HepG2 (cell line): ENCODE results near the gene MRPS21. TPM values are rescaled to one million over a fixed set of nuclear protein-coding genes. Genes with fewer than 3 reads are reported as not detected.

Experiments
- ATAC-seq: fragments of 200-7000 bp; cut with Tn5 transposase; 3 replicates; pipeline ENCODE4 v1.9.1; 2020; ENCODE audit warnings: mild to moderate bottlenecking, moderate library complexity
- BruUV-seq: library from RNA; stranded (reverse); fragments of 400-500 nt; replicated peaks from 2 replicates; lab custom pipeline; 2021; lab: Mats Ljungman, UMichigan
- CTCF ChIA-PET: fragments of 300-600 bp; formaldehyde crosslinking; extraction: SDS; loops from one replicate; lab custom pipeline; 2021; ENCODE audit warnings: low total read pairs, inconsistent platforms, low intra/inter-chr PET ratio; lab: Yijun Ruan, JAX
- POLR2A ChIA-PET: fragments of 350-600 bp; sonication (Branson Sonifier 250); formaldehyde crosslinking; loops from one replicate; lab custom pipeline; 2020; ENCODE audit warnings: antibody characterized with exemption, inconsistent platforms; lab: Yijun Ruan, JAX
- DNase-seq: peaks from one replicate; pipeline ENCODE4 v3.0.0-alpha.2; 2015; ENCODE audit warnings: low spot score
- FAIRE-seq: peaks from 3 replicates; lab custom pipeline; 2011; peaks lifted over from hg19 to GRCh38; lab: Jason Lieb, UNC
- H2AFZ ChIP-seq: one replicate; pipeline ENCODE4 v1.6.1; 2011; ENCODE audit warnings: low read length, inconsistent platforms
- H3K27ac ChIP-seq: fragments of 300-600 bp; 3 replicates; pipeline ENCODE4 v1.8.0; 2011; ENCODE audit warnings: mixed run types, mild to moderate bottlenecking, mixed read lengths, low read length, inconsistent platforms; ENCODE audit not compliant: insufficient read depth; ENCODE audit errors: extremely low read length
- H3K27me3 ChIP-seq, 2 experiments: fragments of 200-600 bp in 1 of 2; 2 replicates in 1 of 2; 3 replicates in 1 of 2; pipeline versions ENCODE4 v1.6.0 to v1.8.0; 2011; ENCODE audit warnings: low read length in 2 of 2, mild to moderate bottlenecking in 2 of 2, moderate library complexity in 2 of 2, inconsistent platforms in 1 of 2; ENCODE audit not compliant: insufficient read depth in 2 of 2, control insufficient read depth in 1 of 2
- H3K36me3 ChIP-seq, 2 experiments: fragments of 200-600 bp in 1 of 2; replicated peaks in 1 of 2; 2 replicates in 1 of 2; 3 replicates in 1 of 2; pipeline versions ENCODE4 v1.5.1 to v1.8.0; 2011; ENCODE audit warnings: low read length in 2 of 2, inconsistent platforms in 1 of 2; ENCODE audit not compliant: insufficient read depth in 2 of 2, control insufficient read depth in 1 of 2
- H3K4me1 ChIP-seq: 2 replicates; pipeline ENCODE4 v1.5.1; 2012; ENCODE audit warnings: low read length, inconsistent platforms; ENCODE audit not compliant: insufficient read depth
- H3K4me2 ChIP-seq: 2 replicates; pipeline ENCODE4 v1.6.0; 2011; ENCODE audit warnings: low read depth, low read length, inconsistent platforms
- H3K4me3 ChIP-seq, 3 experiments: fragments of 200-600 bp in 1 of 3; sonication (generic), shearing (Covaris generic) in 1 of 3; replicated peaks in 1 of 3; 2 replicates each; pipeline ENCODE4 v1.5.1; 2011 to 2016; ENCODE audit warnings: low read length in 3 of 3, inconsistent platforms in 2 of 3, low read depth in 2 of 3, mild to moderate bottlenecking in 2 of 3, control low read depth in 1 of 3, mixed read lengths in 1 of 3; ENCODE audit not compliant: insufficient read depth in 1 of 3
- H3K79me2 ChIP-seq: one replicate; pipeline ENCODE4 v1.6.1; 2011; ENCODE audit warnings: low read length, inconsistent platforms; ENCODE audit not compliant: insufficient read depth
- H3K9ac ChIP-seq: 2 replicates; pipeline ENCODE4 v1.6.0; 2011; ENCODE audit warnings: mild to moderate bottlenecking, low read depth, low read length, inconsistent platforms; ENCODE audit not compliant: insufficient read depth
- H3K9me3 ChIP-seq: 2 replicates; pipeline ENCODE4 v1.5.1; 2012; ENCODE audit warnings: mild to moderate bottlenecking, low read length
- H4K20me1 ChIP-seq: 2 replicates; pipeline ENCODE4 v1.6.0; 2011; ENCODE audit warnings: inconsistent platforms, mild to moderate bottlenecking, low read length, moderate library complexity; ENCODE audit not compliant: insufficient read depth
- ARID5B ChIP-seq: IDR thresholded peaks from 2 replicates; pipeline ENCODE4 v1.4.0; 2020; ENCODE audit warnings: mild to moderate bottlenecking, missing genetic modification reagents
- CENPT ChIP-seq: sonication (generic); formaldehyde crosslinking; IDR thresholded peaks from 2 replicates; pipeline ENCODE4 v1.8.0; 2022; ENCODE audit warnings: low read depth, mild to moderate bottlenecking, moderate library complexity, missing genetic modification reagents
- HNF4A ChIP-seq: sonication (generic); formaldehyde crosslinking; IDR thresholded peaks from 2 replicates; pipeline ENCODE4 v1.4.0; 2020; ENCODE audit warnings: missing genetic modification reagents
- HOXA5 ChIP-seq: sonication (generic); formaldehyde crosslinking; IDR thresholded peaks from 2 replicates; pipeline ENCODE4 v1.4.0; 2020; ENCODE audit warnings: missing genetic modification reagents
- MAFF ChIP-seq: IDR thresholded peaks from 2 replicates; pipeline ENCODE4 v1.6.1; 2011; ENCODE audit warnings: low read depth, low read length, improper control_type of control experiment
- MYC ChIP-seq: sonication (generic); formaldehyde crosslinking; IDR thresholded peaks from 2 replicates; pipeline ENCODE4 v1.9.0; 2021; ENCODE audit warnings: missing genetic modification reagents, borderline replicate concordance
- NFE2L2 ChIP-seq: fragments of 150-350 bp; IDR thresholded peaks from 2 replicates; pipeline ENCODE4 v1.6.1; 2014; ENCODE audit warnings: low read length
- NFRKB ChIP-seq: fragments of 450-650 bp; IDR thresholded peaks from 2 replicates; pipeline ENCODE4 v1.6.1; 2017
- NR2F6 ChIP-seq, 2 experiments: IDR thresholded peaks; 2 replicates each; pipeline ENCODE4 v1.6.1; 2016; ENCODE audit warnings: antibody characterized with exemption in 1 of 2, mild to moderate bottlenecking in 1 of 2
- THAP11 ChIP-seq: IDR thresholded peaks from 2 replicates; pipeline ENCODE4 v1.6.1; 2016; ENCODE audit warnings: missing biosample characterization, missing genetic modification reagents
- XRCC5 ChIP-seq: fragments of 200-400 bp; formaldehyde crosslinking; optimal IDR thresholded peaks from 2 replicates; pipeline ENCODE3; 2017; ENCODE audit warnings: mild to moderate bottlenecking, low read length
- ZFP62 ChIP-seq: sonication (generic); formaldehyde crosslinking; IDR thresholded peaks from 2 replicates; pipeline ENCODE4 v1.4.0; 2020; ENCODE audit warnings: missing genetic modification reagents
- ZNF430 ChIP-seq: sonication (generic); formaldehyde crosslinking; IDR thresholded peaks from 2 replicates; pipeline ENCODE4 v1.9.0; 2021; ENCODE audit warnings: mild to moderate bottlenecking, missing genetic modification reagents
- ZNF644 ChIP-seq: IDR thresholded peaks from 2 replicates; pipeline ENCODE4 v1.6.1; 2016; ENCODE audit warnings: low read depth
- WGBS: methylation state at CpG from one replicate; pipeline ENCODE4 v1.1.6; 2017; ENCODE audit warnings: low lambda C conversion rate; 5-methylcytosine and 5-hydroxymethylcytosine counted together
- in situ Hi-C: cut with HindIII; loops from 2 replicates; pipeline ENCODE4 v1.10.0; 2017; ENCODE audit warnings: low pct_unique_long_range_greater_than_20kb; ENCODE audit not compliant: extremely low pct_ligation_motif_present
- intact Hi-C: fragments of 100-400 bp; cut with micrococcal nuclease; formaldehyde crosslinking; loops from one replicate; pipeline ENCODE4 v1.10.0; 2022; ENCODE audit not compliant: unreplicated experiment
- polyA plus RNA-seq, 8 experiments: library from polyadenylated mRNA; depleted of rRNA in 3 of 8; stranded (reverse) in 7 of 8; unstranded in 1 of 8; fragments of >200 nt; fragmentation: Illumina TruSeq in 4 of 8; extraction: Trizol in 4 of 8; gene quantifications; 2 replicates each; pipeline versions ENCODE4 v1.2.1 to v1.2.3, GENCODE V29; 2011 to 2016; ENCODE audit warnings: low read depth in 4 of 8, missing spikeins in 1 of 8, mixed read lengths in 1 of 8; ENCODE audit not compliant: insufficient read depth in 1 of 8
- total RNA-seq, 5 experiments: library from RNA; depleted of rRNA; stranded (reverse); fragments of >200 nt; fragmentation: Illumina TruSeq; extraction: Trizol; gene quantifications; 2 replicates each; pipeline ENCODE4 v1.2.3, GENCODE V29; 2016; ENCODE audit warnings: low read depth in 1 of 5
- TF ChIP-seq, protein P1 (sequence below): sonication (generic); formaldehyde crosslinking; conservative IDR thresholded peaks from 2 replicates; pipeline ENCODE4 v1.4.0; 2020; ENCODE audit warnings: mild to moderate bottlenecking, missing genetic modification reagents, moderate library complexity
- TF ChIP-seq, protein P2 (sequence below): sonication (generic); formaldehyde crosslinking; IDR thresholded peaks from 2 replicates; pipeline ENCODE4 v1.4.0; 2020; ENCODE audit warnings: missing genetic modification reagents

Gene MRPS21
- total and polyA plus RNA-seq, 2 of the 13 experiments (the other 11 are each of a cell fraction or from before 2014, with no cell fraction given), result 59.4 to 64.2 TPM

DNA sequence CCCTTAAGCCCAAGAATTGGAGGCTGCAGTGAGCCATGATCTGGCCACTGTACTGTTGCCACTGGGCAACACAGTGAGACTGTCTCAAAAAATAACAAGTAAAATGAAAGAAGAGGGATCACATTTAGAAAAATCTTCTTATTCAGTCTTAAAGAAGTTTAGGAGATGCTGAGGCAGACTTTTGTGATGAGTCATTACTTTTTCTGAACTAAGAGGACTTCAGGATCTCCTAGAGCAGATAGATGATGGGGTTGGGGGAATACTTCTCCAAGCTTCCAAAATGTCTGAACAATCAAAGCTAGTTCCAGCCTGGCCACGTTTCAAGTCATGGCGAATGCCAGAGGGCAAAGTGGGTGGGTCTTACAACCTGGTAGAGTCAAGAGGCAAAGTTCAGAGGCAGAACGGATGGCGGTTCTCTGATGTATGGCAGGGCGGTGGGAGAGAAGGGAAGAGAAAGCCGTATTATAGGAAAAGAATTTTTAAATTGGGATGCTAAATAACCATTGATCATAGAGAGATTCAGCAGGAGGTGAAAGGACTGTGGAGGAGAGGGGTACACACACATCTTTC lies 13.4 kb upstream of the MRPS21 start:
- Histone ChIP-seq H3K27me3 (no peaks in the 10 kb centered on the region), H2AFZ (peak overlapping the region; percentile 87), H3K4me1 (peaks cover 33% of the 10 kb centered on the region), H3K27ac (peak overlapping the region; percentile 36), H3K4me2 (peak overlapping the region; percentile 66), H3K4me3 (peak overlapping the region in 2 of 3 experiments; percentile 15 to 33; a peak in 3 of 6 replicates), H3K36me3 (no peaks in the 10 kb centered on the region), H3K79me2 (no peaks in the 10 kb centered on the region), H3K9me3 (no peaks in the 10 kb centered on the region), H3K9ac (peak overlapping the region; percentile 38; the same call in 1 of the 2 replicates), H4K20me1 (no peaks in the 10 kb centered on the region)
- ATAC-seq, result peak; percentile 78
- WGBS, result 15% methylated on average over 6 of the region's 6 CpGs
- peak; percentile 70 for DNase-seq
- intact Hi-C loops (no loop called here), in situ Hi-C loops (no loop called here)
- FAIRE-seq, result no peak
- ChIA-PET CTCF (interaction anchor here (1.3 to 2.9 kb wide), 2 partner anchors 23 to 24 kb away, joined by 3 to 45 read pairs; partner anchors contain the start of gene CA14), POLR2A (interaction anchor here (1.0 to 2.3 kb wide), 9 partner anchors 10 to 235 kb away, joined by 3 to 24 read pairs (median 5); partner anchors contain the start of genes ANP32E, APH1A, CA14 and FALEC)
- BruUV-seq, result no TSS peak
- TF ChIP-seq ZNF644 (CRISPR knock-in tag) (peak; percentile 67), HOXA5 (CRISPR knock-in tag) (0 out of 2 replicates have a peak, but pooled peaks have one; percentile 18), XRCC5 (peak; percentile 44), CENPT (CRISPR knock-in tag) (no peak), NFE2L2 (peak; percentile 52; the same call in 1 of the 2 replicates), NFRKB (no peak), ZNF430 (CRISPR knock-in tag) (no peak), HNF4A (peak; percentile 79), MAFF (peak; percentile 67; the same call in 1 of the 2 replicates), ZFP62 (no peak), THAP11 (CRISPR knock-in tag) (peak; percentile 55), NR2F6 (IDR thresholded peaks at IDR 0.05) (peak; percentile 26; the same call in 1 of the 2 replicates), NR2F6 (CRISPR knock-in tag; IDR thresholded peaks at IDR 0.05) (no peak), ARID5B (CRISPR knock-in tag) (0 out of 2 replicates have a peak, but pooled peaks have one; percentile 10), MYC (peak; percentile 37; the same call in 1 of the 2 replicates)
- TF ChIP-seq, protein P1, sequence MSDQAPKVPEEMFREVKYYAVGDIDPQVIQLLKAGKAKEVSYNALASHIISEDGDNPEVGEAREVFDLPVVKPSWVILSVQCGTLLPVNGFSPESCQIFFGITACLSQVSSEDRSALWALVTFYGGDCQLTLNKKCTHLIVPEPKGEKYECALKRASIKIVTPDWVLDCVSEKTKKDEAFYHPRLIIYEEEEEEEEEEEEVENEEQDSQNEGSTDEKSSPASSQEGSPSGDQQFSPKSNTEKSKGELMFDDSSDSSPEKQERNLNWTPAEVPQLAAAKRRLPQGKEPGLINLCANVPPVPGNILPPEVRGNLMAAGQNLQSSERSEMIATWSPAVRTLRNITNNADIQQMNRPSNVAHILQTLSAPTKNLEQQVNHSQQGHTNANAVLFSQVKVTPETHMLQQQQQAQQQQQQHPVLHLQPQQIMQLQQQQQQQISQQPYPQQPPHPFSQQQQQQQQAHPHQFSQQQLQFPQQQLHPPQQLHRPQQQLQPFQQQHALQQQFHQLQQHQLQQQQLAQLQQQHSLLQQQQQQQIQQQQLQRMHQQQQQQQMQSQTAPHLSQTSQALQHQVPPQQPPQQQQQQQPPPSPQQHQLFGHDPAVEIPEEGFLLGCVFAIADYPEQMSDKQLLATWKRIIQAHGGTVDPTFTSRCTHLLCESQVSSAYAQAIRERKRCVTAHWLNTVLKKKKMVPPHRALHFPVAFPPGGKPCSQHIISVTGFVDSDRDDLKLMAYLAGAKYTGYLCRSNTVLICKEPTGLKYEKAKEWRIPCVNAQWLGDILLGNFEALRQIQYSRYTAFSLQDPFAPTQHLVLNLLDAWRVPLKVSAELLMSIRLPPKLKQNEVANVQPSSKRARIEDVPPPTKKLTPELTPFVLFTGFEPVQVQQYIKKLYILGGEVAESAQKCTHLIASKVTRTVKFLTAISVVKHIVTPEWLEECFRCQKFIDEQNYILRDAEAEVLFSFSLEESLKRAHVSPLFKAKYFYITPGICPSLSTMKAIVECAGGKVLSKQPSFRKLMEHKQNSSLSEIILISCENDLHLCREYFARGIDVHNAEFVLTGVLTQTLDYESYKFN, result peak; percentile 43; the same call in 1 of the 2 replicates
- TF ChIP-seq, protein P2, sequence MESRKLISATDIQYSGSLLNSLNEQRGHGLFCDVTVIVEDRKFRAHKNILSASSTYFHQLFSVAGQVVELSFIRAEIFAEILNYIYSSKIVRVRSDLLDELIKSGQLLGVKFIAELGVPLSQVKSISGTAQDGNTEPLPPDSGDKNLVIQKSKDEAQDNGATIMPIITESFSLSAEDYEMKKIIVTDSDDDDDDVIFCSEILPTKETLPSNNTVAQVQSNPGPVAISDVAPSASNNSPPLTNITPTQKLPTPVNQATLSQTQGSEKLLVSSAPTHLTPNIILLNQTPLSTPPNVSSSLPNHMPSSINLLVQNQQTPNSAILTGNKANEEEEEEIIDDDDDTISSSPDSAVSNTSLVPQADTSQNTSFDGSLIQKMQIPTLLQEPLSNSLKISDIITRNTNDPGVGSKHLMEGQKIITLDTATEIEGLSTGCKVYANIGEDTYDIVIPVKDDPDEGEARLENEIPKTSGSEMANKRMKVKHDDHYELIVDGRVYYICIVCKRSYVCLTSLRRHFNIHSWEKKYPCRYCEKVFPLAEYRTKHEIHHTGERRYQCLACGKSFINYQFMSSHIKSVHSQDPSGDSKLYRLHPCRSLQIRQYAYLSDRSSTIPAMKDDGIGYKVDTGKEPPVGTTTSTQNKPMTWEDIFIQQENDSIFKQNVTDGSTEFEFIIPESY (CRISPR knock-in tag), result 0 out of 2 replicates have a peak, but pooled peaks have one; percentile 42
